ENCODE measurements around the gene LIPK.
"Not testable (repeated sequence)": the region's sequence is repeated elsewhere in the genome, so short reads cannot be mapped to it uniquely, and the experiment has no call there.

LIPK gene

GRCh38 chr10:88705958-88706357 is at the start of gene LIPK:
TSS of gene LIPK (plus strand) at chr10:88706249. CDS start at chr10:88724544, 18,295 bp downstream.
- DNase-seq (ENCODE audit: extremely low read depth in 1 of 2, low read depth in 1 of 2) = no peak

- DNase-seq (ENCODE audit: extremely low read depth in 1 of 2, low read depth in 1 of 2) = no peak
Observed at GRCh38 chr10:88657901-88658300, 48.1 kb upstream of the LIPK start.

GRCh38 chr10:88659725-88660597 is 46.1 kb upstream of the LIPK start:
- DNase-seq (ENCODE audit: extremely low read depth in 1 of 2, low read depth in 1 of 2) = no peak

GRCh38 chr10:88660598-88660884 is 45.5 kb upstream of the LIPK start:
- no peak for DNase-seq (ENCODE audit: extremely low read depth in 1 of 2, low read depth in 1 of 2)

GRCh38 chr10:88661018-88661417 is 45.0 kb upstream of the LIPK start:
- no peak for DNase-seq (ENCODE audit: extremely low read depth in 1 of 2, low read depth in 1 of 2)

GRCh38 chr10:88661577-88661976 is 44.5 kb upstream of the LIPK start:
- no peak for DNase-seq (ENCODE audit: extremely low read depth in 1 of 2, low read depth in 1 of 2)

GRCh38 chr10:88663153-88663552 is 42.9 kb upstream of the LIPK start:
- not testable (repeated sequence) for DNase-seq (ENCODE audit: extremely low read depth in 1 of 2, low read depth in 1 of 2)

GRCh38 chr10:88664142-88664541 is 41.9 kb upstream of the LIPK start, which contains the start of gene LIPF:
TSS of gene LIPF (plus strand) at chr10:88664442. CDS start at chr10:88667298, 2,856 bp downstream.
- DNase-seq (ENCODE audit: extremely low read depth in 1 of 2, low read depth in 1 of 2) = no peak

GRCh38 chr10:88668465-88668864 is 37.6 kb upstream of the LIPK start:
- no peak for DNase-seq (ENCODE audit: extremely low read depth in 1 of 2, low read depth in 1 of 2)

GRCh38 chr10:88670497-88670896 is 35.6 kb upstream of the LIPK start:
- no peak for DNase-seq (ENCODE audit: extremely low read depth in 1 of 2, low read depth in 1 of 2)

- DNase-seq (ENCODE audit: extremely low read depth in 1 of 2, low read depth in 1 of 2) = no peak
Observed at GRCh38 chr10:88672041-88672440, 34.0 kb upstream of the LIPK start.

- DNase-seq (ENCODE audit: extremely low read depth in 1 of 2, low read depth in 1 of 2) = no peak
Observed at GRCh38 chr10:88676283-88677060, 29.6 kb upstream of the LIPK start.

GRCh38 chr10:88680958-88681357 is 25.1 kb upstream of the LIPK start:
- no peak for DNase-seq (ENCODE audit: extremely low read depth in 1 of 2, low read depth in 1 of 2)

GRCh38 chr10:88682491-88682890 is 23.6 kb upstream of the LIPK start:
- no peak for DNase-seq (ENCODE audit: extremely low read depth in 1 of 2, low read depth in 1 of 2)

GRCh38 chr10:88687853-88688467 is 18.1 kb upstream of the LIPK start:
- DNase-seq (ENCODE audit: extremely low read depth in 1 of 2, low read depth in 1 of 2) = no peak

GRCh38 chr10:88689366-88689765 is 16.7 kb upstream of the LIPK start:
- no peak for DNase-seq (ENCODE audit: extremely low read depth in 1 of 2, low read depth in 1 of 2)

- no peak for DNase-seq (ENCODE audit: extremely low read depth in 1 of 2, low read depth in 1 of 2)
Observed at GRCh38 chr10:88693392-88694020, 12.5 kb upstream of the LIPK start.

- no peak for DNase-seq (ENCODE audit: extremely low read depth in 1 of 2, low read depth in 1 of 2)
Observed at GRCh38 chr10:88702848-88703597, 3.0 kb upstream of the LIPK start.

- no peak for DNase-seq (ENCODE audit: extremely low read depth in 1 of 2, low read depth in 1 of 2)
Observed at GRCh38 chr10:88707429-88708155, 1.5 kb downstream of the LIPK start.

- not testable (repeated sequence) for DNase-seq (ENCODE audit: extremely low read depth in 1 of 2, low read depth in 1 of 2)
Observed at GRCh38 chr10:88709361-88709760, 3.3 kb downstream of the LIPK start.
